8988T (cell line): Measurements from ENCODE around the gene UGT1A1.

Source experiments
- DNase-seq: peaks from one replicate; pipeline ENCODE4 v3.0.0; 2011

The UGT1A1 gene

DNA sequence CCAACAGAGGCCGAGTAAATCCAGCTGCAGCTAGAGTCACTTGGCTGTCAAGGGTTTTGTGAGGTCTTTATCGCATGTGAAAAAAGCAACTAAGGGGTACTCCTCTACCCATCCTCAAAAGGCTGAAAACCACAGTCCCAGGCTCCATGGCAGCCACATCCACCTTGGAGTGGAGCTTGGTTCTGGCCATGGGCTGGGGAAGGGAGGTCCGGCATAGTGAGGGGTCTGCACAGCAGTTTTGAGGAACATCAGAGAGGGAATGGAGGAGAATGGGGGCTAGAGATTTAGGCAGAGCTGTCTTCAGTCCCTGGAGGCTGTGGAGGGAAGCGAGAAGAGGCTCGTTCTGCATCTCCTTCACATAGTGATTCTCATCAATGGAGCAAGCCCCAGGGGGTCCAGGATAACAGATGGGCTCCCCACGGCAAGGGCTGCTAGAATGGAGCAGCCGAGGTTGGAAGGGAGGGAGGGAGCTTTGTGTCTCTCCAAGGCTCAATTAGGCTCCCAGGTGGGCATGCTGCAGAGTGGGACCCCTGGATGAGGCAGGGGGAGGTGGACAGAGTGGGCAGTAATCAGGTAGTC, 39.1 kb downstream of the UGT1A1 start:
- DNase-seq: no peak

DNA sequence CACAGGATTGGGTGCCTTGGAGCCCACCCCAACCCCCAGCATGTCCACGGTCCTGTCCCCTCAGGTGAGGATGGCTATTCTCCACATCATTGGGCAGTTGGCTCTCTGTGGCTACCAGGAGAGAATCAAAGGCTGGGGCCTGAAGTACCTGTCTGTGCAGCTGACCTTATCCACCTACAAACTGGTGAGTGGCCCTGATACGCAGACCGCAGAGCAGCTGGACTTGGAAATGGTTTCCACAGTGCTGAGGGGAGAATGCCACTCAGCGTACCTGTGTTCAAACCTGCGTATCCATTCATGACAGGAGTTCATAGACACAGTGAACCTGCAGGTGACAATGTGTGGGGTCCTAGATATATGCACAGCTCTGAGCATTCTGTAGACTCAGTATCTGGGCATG, 39.6 kb downstream of the UGT1A1 start:
- DNase-seq: no peak

GRCh38 chr2:233800208-233800607, 40.1 kb downstream of the UGT1A1 start:
- DNase-seq: no peak

DNA sequence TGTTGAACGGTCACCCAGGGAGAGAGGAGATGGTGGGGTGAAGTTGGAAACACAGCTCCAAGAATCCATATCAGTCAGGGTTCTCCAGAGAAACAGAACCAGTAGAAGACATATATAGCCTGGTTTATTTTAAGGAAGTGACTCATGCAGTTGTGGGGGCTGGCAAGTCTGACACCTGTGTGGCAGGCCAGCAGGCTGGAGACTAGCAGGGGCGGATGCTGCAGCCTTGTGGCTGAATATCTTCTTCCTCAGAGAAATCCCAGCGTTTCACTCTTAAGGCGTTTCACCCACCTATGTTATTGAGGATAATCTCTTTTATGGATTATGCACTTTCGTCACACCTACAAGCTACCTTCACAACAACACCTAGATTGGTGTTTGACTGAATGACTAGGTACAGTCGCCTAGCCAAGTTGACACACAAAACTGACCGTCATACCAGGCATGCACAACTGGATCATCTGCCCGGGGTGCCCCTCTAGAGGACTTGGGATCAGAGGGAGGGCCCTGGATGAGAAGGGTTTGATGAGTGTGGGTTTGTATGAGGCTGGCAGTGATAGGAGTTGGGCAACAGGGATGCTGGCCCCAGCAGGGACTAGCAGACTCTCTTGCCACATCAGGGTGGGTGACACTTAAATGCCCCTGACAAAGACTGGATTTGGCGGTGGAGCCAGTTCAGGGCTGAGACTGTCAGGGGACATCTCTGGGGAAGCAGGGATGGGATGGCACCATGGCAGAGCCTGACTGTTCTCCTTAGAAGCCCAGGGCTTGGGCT, 41.5 kb downstream of the UGT1A1 start:
- no peak for DNase-seq

DNA sequence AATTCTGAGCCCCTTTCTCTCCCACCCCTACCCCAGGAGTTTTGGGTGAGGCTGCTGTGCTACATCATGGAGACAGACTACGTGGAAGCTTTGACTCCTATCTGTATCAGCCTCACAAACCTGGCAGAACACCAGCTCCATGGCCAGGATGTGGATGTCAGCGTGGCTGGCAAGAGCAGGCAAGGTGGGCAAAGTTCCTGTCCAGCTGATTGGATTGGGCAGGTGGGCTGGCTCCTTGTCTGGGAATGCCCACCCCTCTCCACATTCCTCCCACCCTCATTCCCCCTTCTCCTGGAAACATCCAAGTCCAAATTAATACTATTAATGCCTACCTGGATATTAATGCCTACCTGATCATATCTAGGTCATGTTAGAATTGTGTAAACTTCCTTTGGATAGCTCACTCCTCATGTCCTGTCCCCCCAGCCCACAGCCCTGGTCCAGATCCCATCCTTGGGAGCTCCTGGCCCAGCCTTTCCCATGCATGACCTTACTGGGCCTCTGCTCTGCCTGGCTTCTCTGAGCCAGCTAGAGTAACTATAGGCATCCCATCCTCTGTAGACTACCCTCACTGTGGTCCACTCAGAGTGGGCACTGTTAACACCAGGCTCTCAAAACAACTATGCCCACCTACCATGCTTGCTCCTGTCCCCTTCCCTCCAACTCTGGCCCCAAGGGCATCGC, 42.2 kb downstream of the UGT1A1 start:
- no peak for DNase-seq

DNA sequence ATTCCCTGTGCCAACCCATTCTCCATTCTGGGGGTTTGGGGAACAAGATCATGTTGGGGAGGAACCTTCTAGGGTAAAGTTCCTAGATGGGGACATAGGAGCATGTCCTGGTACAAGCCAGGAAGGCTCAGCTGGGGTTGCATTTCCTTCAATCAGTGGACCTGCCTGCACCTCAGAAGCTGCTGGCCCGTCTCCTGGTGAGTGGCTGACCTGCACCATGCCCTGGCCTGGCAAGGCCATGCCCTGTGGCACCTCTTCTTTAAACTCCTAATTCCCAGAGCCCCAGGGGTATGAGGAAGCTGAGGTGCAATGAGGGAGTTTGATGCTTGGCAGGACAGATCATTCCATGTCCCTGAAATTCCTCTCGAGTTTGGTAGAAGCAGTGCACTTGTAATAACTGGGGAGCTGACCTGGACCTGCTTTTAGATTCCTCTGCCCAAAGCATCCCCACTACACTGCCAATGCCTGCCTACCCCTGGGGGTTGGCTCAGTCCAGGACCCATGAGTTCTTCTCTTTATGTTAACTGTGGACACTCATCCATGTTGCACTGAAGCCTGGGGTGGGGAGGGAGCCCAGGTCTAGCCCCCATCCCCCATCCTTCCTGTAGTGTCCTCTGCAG, 43.3 kb downstream of the UGT1A1 start:
- no peak for DNase-seq

- DNase-seq: no peak
These were observed 43.9 kb downstream of the UGT1A1 start for GRCh38 chr2:233803994-233804393.

DNA sequence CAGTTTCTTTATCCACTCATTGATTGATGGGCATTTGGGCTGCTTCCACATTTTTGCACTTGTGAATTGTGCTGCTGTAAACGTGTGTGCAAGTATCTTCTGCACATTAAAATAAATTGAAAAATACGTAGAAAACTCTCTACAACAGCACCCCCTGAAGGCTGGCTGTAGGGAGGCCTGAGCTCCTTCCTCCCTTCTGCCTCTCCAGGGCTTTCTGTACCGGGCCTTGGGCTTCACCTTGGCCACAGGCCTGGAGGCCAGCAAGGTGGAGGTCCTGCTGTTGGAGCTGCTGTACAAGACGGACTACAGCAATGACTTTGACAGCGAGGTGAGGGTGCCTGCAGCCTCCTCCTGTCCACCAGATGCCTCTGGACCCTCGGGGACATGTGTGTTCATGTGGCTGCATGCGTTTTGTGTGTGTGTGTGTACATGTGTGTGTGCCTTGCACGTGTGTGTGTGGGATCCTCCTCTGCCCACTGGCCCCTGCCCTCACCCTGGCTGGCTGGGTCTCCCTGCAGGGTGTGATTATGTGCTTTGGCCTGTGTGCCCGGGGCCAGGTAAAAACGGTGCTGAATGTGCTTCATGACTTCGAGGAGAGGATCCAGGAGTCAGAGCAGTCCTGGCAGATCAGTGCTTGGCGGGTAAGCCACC, 47.3 kb downstream of the UGT1A1 start:
- peak; percentile 11 for DNase-seq

DNA sequence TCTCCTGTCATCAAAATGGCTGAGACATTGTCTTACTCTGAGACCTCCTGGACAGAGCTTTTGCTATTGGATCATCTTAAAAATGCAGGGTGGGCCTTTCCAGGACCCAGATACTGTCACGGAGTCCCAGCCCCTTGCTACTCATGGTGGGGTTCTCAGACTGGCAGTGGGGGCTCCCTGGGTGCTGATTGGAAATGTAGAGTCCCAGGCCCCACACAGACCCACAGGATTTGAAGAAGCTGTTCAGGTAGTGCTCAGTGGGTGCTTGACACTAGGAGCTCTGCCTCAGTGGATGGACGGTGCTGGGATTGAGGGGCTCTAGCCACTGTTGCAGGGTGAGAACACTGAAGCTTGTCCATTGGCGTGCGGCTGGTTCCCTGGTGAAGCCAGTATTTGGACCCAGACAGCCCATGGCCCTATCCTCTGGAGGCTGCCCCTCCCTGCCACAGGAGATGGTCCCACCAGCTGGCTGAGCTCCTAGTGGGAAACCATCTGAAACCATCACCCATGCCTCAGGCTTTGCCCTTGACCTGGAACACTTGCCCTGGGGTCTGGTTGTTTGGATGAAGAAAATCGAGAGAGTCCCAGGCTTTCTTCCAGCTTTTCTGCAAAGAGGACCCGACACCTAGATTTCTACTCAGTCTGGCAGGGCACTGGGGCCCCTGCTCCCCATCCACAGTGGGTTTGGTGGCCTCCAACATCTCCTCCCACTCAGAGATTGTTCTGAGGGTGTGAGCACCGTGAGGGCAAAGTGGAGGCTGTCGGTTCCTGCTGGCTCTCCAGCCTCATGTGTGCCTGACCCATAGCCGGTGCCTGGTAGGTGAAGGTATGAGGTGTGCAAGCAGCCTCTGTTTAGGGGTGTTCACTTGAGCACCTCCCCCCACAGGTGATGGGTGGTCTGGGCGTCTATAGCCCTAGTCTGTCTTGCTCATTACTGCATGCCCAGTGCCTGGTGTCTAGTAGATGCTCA, 48.2 kb downstream of the UGT1A1 start:
- peak; percentile 2 for DNase-seq

- no peak for DNase-seq
These were observed 50.3 kb downstream of the UGT1A1 start for GRCh38 chr2:233810385-233810784.

DNA sequence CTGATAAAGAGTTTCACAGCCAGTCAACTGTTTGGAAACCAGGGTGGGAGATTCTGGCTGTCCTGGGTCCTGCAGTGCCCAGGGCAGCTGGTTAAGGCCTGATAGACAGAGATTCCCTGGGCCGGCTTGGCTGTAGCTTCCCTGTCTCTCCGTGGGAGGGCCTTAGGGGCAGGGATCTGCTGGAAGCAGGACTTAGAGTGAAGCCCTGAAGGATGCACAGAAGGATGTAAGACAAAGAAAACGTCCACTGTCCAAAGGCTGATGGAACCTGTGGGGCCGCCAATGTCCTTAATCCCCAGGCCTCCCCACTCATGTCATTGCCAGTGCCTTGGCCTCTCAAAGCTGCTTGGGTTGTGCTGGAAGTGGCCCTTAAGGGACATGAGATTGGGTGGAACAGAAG, 51.0 kb downstream of the UGT1A1 start:
- DNase-seq: no peak

GRCh38 chr2:233811732-233812131, 51.7 kb downstream of the UGT1A1 start:
- DNase-seq: no peak

DNA sequence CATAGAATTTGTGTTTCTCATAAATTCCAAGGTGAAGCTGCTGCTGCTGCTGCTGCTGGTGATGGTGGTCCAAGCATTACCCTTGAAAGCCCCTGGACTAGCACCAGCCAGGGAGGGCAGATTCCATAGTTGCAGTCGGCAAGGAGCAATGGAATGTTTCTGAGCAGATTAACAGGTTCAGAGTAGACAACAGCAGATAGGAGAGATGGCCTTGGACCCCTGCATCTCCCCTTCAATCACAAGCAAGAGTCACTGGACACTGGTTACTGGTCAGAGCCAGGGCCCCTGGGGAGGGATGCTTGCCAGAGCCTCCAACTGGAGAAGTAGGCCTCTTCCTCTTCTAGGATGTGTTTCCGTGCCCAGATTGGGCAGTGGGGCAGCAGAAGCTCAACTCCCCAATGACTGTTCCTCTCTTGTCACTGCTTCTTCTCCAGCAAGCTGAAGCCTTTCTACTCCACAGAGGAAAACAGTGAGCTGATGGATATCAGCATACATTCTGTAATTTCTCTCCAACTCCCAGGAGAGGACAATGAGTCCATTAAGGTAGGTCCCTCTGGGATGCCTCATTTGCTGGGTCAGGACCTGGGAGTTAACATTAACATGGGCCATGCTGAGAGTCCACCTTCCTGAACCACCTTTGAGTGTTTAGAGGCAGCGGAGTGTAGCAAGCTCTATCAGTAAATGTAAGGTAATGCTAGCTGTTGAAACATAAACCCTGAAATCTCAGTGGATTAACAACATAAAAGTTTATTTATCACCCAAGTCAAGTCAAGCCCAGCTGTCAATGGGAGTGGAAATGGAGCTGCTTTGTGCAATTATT, 53.4 kb downstream of the UGT1A1 start:
- DNase-seq: no peak

- DNase-seq: peak; percentile 49
These were observed 54.2 kb downstream of the UGT1A1 start for GRCh38 chr2:233814056-233814835.

- no peak for DNase-seq
These were observed 55.8 kb downstream of the UGT1A1 start for GRCh38 chr2:233815861-233816260.

- DNase-seq: no peak
These were observed 56.3 kb downstream of the UGT1A1 start for GRCh38 chr2:233816334-233816733.

DNA sequence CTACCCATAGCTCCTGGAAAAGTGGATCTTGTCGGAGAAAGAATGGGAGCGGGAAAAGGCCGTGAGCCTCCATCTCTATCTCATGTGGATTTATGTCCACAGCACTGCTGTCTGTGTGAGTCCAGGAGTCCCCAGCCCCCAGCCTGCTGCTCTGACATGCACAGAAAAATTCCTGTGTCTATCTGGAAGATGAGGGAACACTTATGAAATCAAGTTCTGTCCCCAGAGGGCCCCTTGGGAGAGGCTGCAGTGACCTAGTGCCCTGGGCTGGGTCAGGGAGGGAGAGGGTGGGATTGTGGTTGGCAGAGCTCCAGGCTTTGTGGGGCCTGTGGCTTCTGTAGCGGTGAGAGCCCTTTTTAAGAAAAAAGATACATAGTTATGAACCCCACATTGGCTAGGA, 56.7 kb downstream of the UGT1A1 start:
- no peak for DNase-seq

DNA sequence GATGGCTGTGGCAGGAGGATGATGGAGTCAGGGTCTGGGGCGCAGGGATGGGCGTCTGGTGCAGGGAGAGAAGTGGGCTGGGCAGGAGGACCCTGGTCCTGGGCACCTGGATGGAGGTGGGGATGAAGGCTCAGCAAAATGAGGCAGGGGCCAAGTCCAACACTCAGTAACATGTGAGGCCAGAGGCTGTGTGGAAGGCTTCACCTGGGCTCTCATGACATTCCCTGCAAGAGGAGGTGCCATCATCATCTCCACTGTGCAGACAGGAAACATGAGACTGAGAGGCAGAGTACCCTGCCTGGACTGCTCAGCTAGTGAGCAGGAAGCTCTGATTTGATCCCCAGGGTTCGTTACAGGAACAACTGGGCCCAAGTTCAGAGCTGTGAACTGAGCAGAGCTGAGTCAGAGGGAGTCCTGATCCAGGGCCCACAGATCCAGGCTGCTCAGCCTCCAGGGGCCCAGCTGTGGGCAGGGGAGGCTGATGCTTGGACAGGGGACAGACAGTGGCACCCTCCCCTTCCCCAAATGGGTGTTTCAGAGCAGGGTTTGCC, 57.4 kb downstream of the UGT1A1 start:
- no peak for DNase-seq

GRCh38 chr2:233817995-233818638, 58.0 kb downstream of the UGT1A1 start:
- no peak for DNase-seq
